Activated naive CD4-positive, alpha-beta T cell treated with anti-CD3 and anti-CD28 coated beads, Interleukin-2, amount 10 ng/mL, durations not matched to agents 7 days and 5 days (primary cell): Measurements from ENCODE around the gene MEF2D.
A peak's percentile ranks its signal among the peaks of the same experiment; 100 is the strongest.

Experiments used
- CTCF ChIA-PET: fragments of 350-600 bp; sonication (Branson Sonifier 250); formaldehyde crosslinking; loops from one replicate; lab custom pipeline; 2021; ENCODE audit warnings: antibody characterized with exemption; lab: Charles Lee
- DNase-seq: peaks from one replicate; pipeline ENCODE4 v3.0.0-alpha.2; 2020
- H3K27ac Mint-ChIP-seq: one replicate; pipeline ENCODE4 v1.8.0; 2021; ENCODE audit warnings: mild to moderate bottlenecking, moderate library complexity, mixed read lengths
- H3K27me3 Mint-ChIP-seq: one replicate; pipeline ENCODE4 v1.8.0; 2021; ENCODE audit warnings: mild to moderate bottlenecking, mixed read lengths
- H3K36me3 Mint-ChIP-seq: one replicate; pipeline ENCODE4 v1.8.0; 2021; ENCODE audit warnings: mixed read lengths
- H3K4me1 Mint-ChIP-seq: one replicate; pipeline ENCODE4 v1.8.0; 2021; ENCODE audit warnings: mixed read lengths
- H3K4me3 Mint-ChIP-seq: one replicate; pipeline ENCODE4 v1.8.0; 2021; ENCODE audit warnings: mild to moderate bottlenecking, moderate library complexity, mixed read lengths
- H3K9me3 Mint-ChIP-seq: one replicate; pipeline ENCODE4 v1.8.0; 2021; ENCODE audit warnings: mixed read lengths

MEF2D gene

DNA sequence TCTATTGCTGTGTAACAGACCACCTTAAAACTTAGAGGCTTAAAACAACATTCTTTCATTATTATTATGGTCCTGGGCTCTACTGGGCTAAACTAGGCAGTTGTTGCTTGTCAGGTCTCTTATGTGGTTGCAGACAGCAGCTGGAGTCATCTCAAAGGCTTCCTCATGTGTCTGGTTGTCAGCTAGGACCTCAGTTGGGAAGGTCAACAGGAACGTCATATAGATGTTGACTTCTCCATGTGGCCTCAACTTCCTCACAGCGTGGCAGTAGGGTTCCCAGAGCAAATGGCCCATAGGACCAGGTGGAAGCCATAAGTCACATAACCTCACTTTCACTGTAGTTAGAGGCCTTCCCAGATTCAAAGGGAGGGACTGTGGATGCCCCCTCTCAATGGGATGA is 15.4 kb upstream of the MEF2D start:
- no peak overlapping the region for H3K27ac Mint-ChIP-seq

DNA sequence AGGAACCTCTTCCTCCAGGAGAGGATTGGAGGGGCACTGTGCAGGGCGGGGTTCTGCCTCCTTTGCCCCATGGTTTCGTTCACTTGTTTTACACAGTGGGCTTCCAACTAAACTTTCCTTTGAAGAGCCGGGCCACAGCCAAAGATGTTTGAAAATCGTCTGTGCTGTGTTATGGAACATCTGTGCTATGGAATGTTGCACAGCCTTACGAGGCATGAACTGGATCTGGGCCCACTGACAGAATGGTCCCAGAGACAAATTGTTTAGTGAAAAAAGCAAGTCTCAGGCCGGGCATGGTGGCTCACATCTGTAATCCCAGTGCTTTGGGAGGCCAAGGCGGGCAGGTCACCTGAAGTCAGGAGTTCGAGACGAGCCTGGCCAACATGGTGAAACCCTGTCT is 12.6 kb upstream of the MEF2D start:
- Mint-ChIP-seq H3K27me3 (peaks cover 27% of the 10 kb centered on the region), H3K36me3 (no peaks in the 10 kb centered on the region), H3K9me3 (no peaks in the 10 kb centered on the region), H3K4me1 (peaks cover 20% of the 10 kb centered on the region), H3K4me3 (no peak overlapping the region), H3K27ac (no peak overlapping the region)
- no peak for DNase-seq
- CTCF ChIA-PET = no interaction called here

More for the DNA sequence above, 15.4 kb upstream of the MEF2D start:
- CTCF ChIA-PET = interaction anchor here (0.9 to 1.0 kb wide), 2 partner anchors 66 to 130 kb away, joined by 3 read pairs; no protein-coding TSS in a partner anchor
- no peak for DNase-seq
- Mint-ChIP-seq H3K27me3 (peaks cover 20% of the 10 kb centered on the region), H3K4me3 (no peak overlapping the region), H3K4me1 (peaks cover 2% of the 10 kb centered on the region), H3K36me3 (no peaks in the 10 kb centered on the region), H3K9me3 (no peaks in the 10 kb centered on the region)

DNA sequence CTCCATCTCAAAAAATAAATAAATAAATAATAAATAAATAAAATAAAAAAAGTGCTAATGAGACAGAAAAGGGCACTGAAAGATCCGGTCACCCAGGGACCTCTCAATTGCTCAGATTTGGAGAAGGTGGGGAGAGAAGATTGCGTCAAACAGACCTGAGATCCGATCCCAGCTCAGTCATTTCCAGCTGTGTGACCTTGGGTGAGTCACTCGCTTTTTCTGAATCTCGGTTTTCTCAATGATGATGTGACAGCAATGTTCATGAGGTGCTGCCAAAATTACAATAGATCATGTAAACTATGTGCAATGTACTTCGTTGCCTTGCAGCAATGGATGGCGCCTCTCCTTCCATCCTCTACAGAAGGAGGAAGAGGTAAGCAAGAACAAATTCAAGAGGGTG is 11.1 kb upstream of the MEF2D start:
- H3K27ac Mint-ChIP-seq = no peak overlapping the region
- DNase-seq = no peak
- H3K4me1 Mint-ChIP-seq = peaks cover 29% of the 10 kb centered on the region
- H3K36me3 Mint-ChIP-seq = no peaks in the 10 kb centered on the region
- H3K4me3 Mint-ChIP-seq = no peak overlapping the region
- H3K27me3 Mint-ChIP-seq = peaks cover 27% of the 10 kb centered on the region
- CTCF ChIA-PET = no interaction called here
- H3K9me3 Mint-ChIP-seq = no peaks in the 10 kb centered on the region

DNA sequence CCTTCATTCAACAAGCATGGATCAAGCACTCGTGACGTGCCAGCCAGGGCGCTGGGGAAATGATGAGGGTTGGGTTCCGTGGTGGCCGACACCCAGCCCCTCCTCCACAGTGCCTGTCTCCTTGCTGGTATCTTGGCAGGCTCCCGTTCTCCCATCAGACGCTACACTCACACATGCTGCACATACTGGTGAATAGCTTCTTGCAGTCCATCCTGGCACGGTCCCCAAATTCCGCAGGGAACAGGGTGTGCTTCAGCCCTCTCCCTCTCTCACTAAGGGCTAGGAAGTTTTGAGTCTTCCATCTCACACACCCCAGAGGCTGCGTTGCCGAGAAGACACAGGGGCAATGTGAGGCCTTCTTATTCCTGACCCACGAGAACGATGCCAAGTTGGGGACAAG is 10.1 kb upstream of the MEF2D start:
- Mint-ChIP-seq H3K27ac (no peak overlapping the region), H3K9me3 (no peaks in the 10 kb centered on the region), H3K4me3 (no peak overlapping the region), H3K36me3 (no peaks in the 10 kb centered on the region), H3K27me3 (peaks cover 27% of the 10 kb centered on the region), H3K4me1 (peaks cover 38% of the 10 kb centered on the region)
- CTCF ChIA-PET = no interaction called here
- no peak for DNase-seq

DNA sequence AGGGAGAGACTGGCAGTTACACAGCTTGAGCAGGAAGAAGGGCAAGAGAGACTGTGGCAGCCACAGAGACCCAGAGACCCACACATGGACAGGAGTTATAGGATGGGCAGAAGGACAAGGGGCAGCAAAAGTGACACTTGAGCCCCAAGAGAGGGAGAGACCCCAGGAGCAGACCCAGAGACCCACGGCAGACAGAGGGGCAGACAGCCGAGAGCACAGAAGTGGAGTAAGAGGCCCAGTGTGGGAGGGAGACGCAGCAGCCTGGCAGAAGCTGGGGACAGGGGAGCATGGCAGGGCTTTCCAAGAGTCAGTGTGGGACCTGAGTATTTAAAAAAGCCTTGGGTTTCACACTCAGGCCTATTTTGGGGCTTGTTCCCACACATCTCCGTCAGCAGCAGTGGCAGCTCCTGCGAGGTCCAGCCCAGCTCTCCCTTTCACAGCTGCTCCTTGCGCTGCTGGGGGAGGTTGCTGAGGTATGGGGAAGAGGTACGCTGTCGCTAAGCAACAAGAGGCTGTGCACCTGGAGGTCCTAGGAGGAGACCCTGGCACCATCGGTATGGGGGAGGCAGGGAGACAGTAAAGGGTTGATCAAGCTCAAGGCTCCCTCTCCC is 9.0 kb upstream of the MEF2D start:
- peaks cover 2% of the 10 kb centered on the region for H3K36me3 Mint-ChIP-seq
- no peak overlapping the region for H3K27ac Mint-ChIP-seq
- CTCF ChIA-PET = interaction anchor here (0.8 to 1.0 kb wide), 2 partner anchors 11 to 29 kb away, joined by 3 read pairs; no protein-coding TSS in a partner anchor
- no peak for DNase-seq
- peaks cover 48% of the 10 kb centered on the region for H3K4me1 Mint-ChIP-seq
- H3K9me3 Mint-ChIP-seq = no peaks in the 10 kb centered on the region
- no peak overlapping the region for H3K4me3 Mint-ChIP-seq
- H3K27me3 Mint-ChIP-seq = peaks cover 32% of the 10 kb centered on the region

DNA sequence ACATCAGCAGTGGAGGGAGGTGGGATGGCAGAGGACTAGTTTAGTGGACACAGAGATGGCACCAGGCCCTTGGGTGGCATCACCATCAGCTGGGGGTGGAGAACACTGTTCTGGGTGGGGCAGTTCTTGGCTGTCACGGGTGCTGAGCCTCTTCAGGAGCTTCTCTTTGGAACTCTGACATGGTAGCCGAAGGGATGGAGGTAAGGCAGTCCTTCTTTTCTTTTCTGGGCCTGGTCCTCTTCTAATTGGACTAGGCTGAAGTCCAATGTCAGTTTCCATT is 8.3 kb upstream of the MEF2D start:
- DNase-seq = no peak
- CTCF ChIA-PET = interaction anchor here (0.8 to 1.0 kb wide), 2 partner anchors 28 to 100 kb away, joined by 3 read pairs; no protein-coding TSS in a partner anchor
- H3K4me1 Mint-ChIP-seq = peaks cover 55% of the 10 kb centered on the region
- peaks cover 28% of the 10 kb centered on the region for H3K27me3 Mint-ChIP-seq
- peaks cover 7% of the 10 kb centered on the region for H3K36me3 Mint-ChIP-seq
- no peak overlapping the region for H3K4me3 Mint-ChIP-seq
- H3K9me3 Mint-ChIP-seq = no peaks in the 10 kb centered on the region
- H3K27ac Mint-ChIP-seq = no peak overlapping the region

DNA sequence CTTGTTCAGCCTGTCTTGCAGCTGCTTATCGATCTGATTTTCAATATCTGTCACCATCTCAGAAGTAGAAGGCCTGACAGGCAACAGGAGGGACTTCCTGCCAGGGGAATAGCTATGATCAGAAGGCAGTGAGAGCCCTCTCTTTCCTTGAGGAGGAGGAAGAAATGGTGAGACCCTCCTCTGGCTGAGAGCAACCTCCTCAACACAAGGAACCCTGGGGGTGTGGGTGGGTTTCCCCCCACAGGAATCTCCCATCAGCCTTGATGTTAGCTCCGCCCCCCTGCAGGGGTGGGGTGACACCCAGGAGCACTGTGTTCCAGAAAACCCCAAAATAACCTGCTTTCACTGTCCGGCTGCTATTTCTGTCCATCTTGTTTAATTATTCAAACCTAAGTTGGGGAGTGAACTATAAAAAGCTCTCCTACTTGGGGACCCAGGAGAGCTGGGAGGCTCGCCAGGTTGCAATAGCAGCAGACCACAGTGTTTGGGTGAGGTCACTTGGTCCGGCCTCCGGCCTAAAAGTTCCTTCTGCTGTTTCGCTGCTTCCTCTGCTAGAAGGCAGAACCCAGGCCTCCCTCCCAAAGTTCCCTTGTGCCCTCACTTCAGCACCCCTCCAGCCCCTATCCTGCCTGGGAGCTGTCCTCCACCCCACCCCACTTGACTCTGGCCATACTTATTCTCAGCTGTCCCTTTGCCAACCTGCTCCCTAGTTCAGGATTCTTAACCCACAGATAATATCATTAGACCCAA is 7.8 kb upstream of the MEF2D start:
- peak; percentile 33 for DNase-seq

DNA sequence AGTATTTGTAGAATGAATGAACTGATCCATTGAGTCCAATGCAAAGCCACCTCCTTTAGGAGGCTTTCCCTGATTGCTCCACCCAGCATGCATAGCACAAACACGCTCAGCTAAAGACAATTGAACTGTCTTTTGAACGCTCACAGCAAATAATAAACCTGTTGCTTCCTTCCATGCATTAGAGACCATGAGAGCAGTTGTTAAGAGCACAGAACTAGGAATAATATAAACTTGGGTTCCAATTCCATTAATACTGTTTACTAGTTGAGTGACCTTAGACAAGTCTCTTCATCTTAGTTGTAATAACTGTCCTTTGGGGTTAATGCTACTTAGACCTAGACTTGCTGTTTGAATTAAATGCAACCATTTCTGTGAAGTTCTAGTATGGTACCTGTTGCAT is 5.9 kb upstream of the MEF2D start:
- Mint-ChIP-seq H3K27ac (peak overlapping the region; percentile 98), H3K4me3 (no peak overlapping the region)
- CTCF ChIA-PET = interaction anchor here (0.7 kb wide), 1 partner anchor 61 kb away, joined by 3 read pairs; no protein-coding TSS in a partner anchor

More for the DNA sequence above, 7.8 kb upstream of the MEF2D start:
- H3K9me3 Mint-ChIP-seq = no peaks in the 10 kb centered on the region
- CTCF ChIA-PET = interaction anchor here (0.8 to 1.5 kb wide), 5 partner anchors 19 to 100 kb away, joined by 3 to 9 read pairs (median 3); no protein-coding TSS in a partner anchor
- H3K27ac Mint-ChIP-seq = peak overlapping the region; percentile 84
- H3K27me3 Mint-ChIP-seq = peaks cover 27% of the 10 kb centered on the region
- peaks cover 7% of the 10 kb centered on the region for H3K36me3 Mint-ChIP-seq
- peak overlapping the region; percentile 45 for H3K4me3 Mint-ChIP-seq
- peaks cover 60% of the 10 kb centered on the region for H3K4me1 Mint-ChIP-seq

DNA sequence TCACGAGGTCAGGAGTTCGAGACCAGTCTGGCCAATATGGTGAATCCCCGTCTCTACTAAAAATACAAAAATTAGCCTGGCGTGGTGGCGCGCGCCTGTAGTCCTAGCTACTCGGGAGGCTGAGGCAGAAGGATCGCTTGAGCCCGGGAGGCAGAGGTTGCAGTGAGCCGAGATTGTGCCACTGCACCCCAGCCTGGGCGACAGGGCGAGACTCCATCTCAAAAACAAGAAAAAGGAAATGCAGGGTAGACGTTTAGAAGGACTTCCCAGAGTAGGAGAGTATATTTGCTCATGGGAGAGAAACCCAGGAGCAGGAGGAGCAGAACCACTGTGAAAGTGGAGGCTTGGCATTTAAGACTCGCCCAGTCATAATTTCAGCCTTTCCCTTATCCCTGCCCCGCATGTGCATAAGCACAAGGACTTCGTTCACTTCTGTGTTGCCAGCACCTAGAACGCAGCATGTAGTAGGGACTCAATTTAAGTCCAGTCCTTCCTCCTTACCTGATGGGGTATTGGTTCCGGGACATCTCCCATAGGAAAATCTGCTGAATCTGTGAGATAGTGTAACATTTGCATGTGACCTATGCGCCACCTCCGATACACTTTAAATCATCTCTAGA is 5.2 kb upstream of the MEF2D start:
- no peaks in the 10 kb centered on the region for H3K9me3 Mint-ChIP-seq
- peak overlapping the region; percentile 98 for H3K27ac Mint-ChIP-seq
- H3K36me3 Mint-ChIP-seq = peaks cover 7% of the 10 kb centered on the region
- CTCF ChIA-PET = interaction anchor here (1.5 to 10.8 kb wide), 2 partner anchors 20 to 60 kb away, joined by 4 to 150 read pairs; no protein-coding TSS in a partner anchor
- H3K27me3 Mint-ChIP-seq = peaks cover 16% of the 10 kb centered on the region
- peak overlapping the region; percentile 66 for H3K4me3 Mint-ChIP-seq
- DNase-seq = no peak
- H3K4me1 Mint-ChIP-seq = peaks cover 78% of the 10 kb centered on the region

More for the DNA sequence above, 5.9 kb upstream of the MEF2D start:
- H3K36me3 Mint-ChIP-seq = peaks cover 7% of the 10 kb centered on the region
- no peak for DNase-seq
- H3K4me1 Mint-ChIP-seq = peaks cover 77% of the 10 kb centered on the region
- H3K9me3 Mint-ChIP-seq = no peaks in the 10 kb centered on the region
- H3K27me3 Mint-ChIP-seq = peaks cover 16% of the 10 kb centered on the region

DNA sequence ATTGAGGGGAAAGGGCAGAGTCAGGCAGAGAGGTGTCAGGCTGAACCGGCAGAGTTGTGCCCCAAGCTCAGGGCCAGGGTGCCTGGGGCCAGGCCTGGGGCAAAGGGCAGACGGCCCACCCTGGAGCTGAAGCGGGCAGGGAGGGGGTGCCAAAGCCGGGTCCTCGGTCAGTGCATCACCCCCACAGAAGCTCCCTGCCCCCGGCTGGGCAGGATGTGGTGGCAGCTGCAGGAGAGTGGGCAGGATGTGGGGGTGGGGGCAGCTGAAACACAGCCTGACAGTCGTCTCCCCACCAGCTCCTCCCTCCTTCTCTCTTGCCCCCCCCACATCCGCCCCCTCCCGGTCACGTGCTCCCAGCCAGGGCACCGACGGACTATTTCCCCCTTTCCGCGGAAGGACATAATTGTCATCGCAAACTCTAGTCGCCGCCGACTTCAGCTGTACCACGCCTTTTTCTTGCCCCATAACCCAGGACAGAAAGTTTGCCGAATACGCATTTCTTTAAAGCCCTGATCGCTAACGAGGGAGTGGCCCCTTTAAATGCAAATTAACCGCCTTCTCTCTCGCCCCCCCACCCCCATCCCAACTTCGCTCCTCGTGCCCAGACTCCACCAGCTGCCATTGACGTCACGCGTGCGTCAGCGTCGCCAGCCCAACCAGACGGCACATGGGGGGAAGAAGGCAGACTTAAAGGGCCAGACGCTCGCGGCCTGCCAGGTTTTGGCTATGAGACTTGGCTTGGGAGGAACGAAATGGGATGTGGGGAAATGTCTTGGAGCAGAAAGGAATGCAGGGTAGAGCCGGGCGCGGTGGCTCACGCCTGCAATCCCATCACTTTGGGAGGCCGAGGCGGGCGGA is 4.5 kb upstream of the MEF2D start:
- H3K27ac Mint-ChIP-seq = peak overlapping the region; percentile 98
- CTCF ChIA-PET = interaction anchor here (1.2 to 10.8 kb wide), 3 partner anchors 19 to 59 kb away, joined by 3 to 150 read pairs (median 4); no protein-coding TSS in a partner anchor
- H3K36me3 Mint-ChIP-seq = peaks cover 7% of the 10 kb centered on the region
- peaks cover 12% of the 10 kb centered on the region for H3K27me3 Mint-ChIP-seq
- H3K4me1 Mint-ChIP-seq = peaks cover 74% of the 10 kb centered on the region
- DNase-seq = peak; percentile 99
- no peaks in the 10 kb centered on the region for H3K9me3 Mint-ChIP-seq
- H3K4me3 Mint-ChIP-seq = peak overlapping the region; percentile 66

DNA sequence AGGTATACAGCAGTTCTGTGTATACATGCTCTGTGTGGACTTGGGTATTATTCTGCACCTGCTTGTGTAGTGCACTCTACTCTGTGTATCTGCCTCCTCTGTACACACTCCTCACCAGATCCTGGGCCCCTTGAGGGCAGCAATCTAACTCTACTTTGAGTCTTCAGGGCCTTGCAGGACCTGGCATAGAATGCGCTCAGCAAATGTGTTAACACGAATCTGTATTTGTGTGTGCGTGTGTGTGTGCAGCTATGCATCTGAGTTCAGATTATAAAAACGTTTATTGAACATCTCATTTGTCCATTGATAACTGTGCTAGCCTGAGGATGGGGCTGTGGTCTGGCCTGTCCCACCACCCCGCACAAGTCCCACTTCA is 3.9 kb upstream of the MEF2D start:
- peak overlapping the region; percentile 66 for H3K4me3 Mint-ChIP-seq
- no peaks in the 10 kb centered on the region for H3K9me3 Mint-ChIP-seq
- CTCF ChIA-PET = interaction anchor here (1.2 to 10.8 kb wide), 3 partner anchors 19 to 58 kb away, joined by 3 to 150 read pairs (median 4); no protein-coding TSS in a partner anchor
- peaks cover 74% of the 10 kb centered on the region for H3K4me1 Mint-ChIP-seq
- H3K27ac Mint-ChIP-seq = peak overlapping the region; percentile 98
- peaks cover 7% of the 10 kb centered on the region for H3K36me3 Mint-ChIP-seq
- H3K27me3 Mint-ChIP-seq = peaks cover 8% of the 10 kb centered on the region
- peak; percentile 49 for DNase-seq

DNA sequence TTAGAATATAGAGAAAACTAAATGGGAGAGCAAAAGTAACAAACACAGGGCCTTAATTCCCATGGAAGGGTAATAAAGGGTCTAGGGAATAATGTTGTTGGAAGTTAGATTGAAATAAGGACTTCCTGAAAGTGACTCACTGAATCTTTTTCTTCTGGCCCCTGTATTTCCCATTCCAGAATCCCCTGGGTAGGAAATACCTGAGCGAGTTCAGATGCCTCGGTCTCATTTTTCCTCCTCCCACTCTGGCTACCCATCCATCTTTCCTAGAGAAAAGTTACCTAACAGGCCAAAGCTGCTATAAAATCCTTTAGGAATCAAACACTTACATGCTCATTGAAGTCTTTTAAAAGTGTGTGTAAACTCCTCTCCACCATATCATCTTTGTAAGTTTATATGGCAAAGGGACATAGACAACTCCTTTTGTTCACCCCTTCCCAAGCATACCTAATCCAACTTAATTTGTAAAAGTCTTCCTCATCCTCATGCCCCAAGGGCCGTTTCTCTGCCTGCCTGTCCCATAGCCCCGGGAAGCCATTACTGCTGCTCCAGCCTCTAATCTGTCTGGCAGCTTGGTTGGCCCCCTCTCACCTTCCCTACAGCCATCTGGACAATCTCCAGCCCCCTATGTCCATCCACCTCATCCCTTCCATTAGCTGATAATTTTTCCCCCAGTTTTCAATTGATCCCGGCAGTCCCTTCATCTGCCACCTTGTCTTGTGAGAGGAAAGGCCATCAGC is 3.3 kb upstream of the MEF2D start:
- Mint-ChIP-seq H3K9me3 (no peaks in the 10 kb centered on the region), H3K27ac (peak overlapping the region; percentile 98), H3K4me1 (peaks cover 71% of the 10 kb centered on the region), H3K36me3 (peaks cover 9% of the 10 kb centered on the region), H3K4me3 (peak overlapping the region; percentile 66), H3K27me3 (peaks cover 5% of the 10 kb centered on the region)
- no peak for DNase-seq
- CTCF ChIA-PET = interaction anchor here (1.1 to 10.8 kb wide), 4 partner anchors 18 to 98 kb away, joined by 3 to 150 read pairs (median 4); partner anchors contain the start of gene GPATCH4
